HepG2 (cell line): Measurements from ENCODE around the gene SHMT1. TPM values are rescaled to one million over a fixed set of nuclear protein-coding genes. Genes with fewer than 3 reads are reported as not detected.

Source experiments
- AKAP8 ChIP-seq: sonication (generic); formaldehyde crosslinking; IDR thresholded peaks from 2 replicates; pipeline ENCODE4 v1.5.1; 2020; ENCODE audit warnings: mild to moderate bottlenecking, missing genetic modification reagents
- EZH2 ChIP-seq: conservative IDR thresholded peaks from 2 replicates; pipeline ENCODE4 v1.6.1; 2012; ENCODE audit warnings: mild to moderate bottlenecking, low read depth, low read length, moderate library complexity
- GLI4 ChIP-seq: sonication (generic); formaldehyde crosslinking; IDR thresholded peaks from 2 replicates; pipeline ENCODE4 v1.5.1; 2020; ENCODE audit warnings: missing genetic modification reagents, mild to moderate bottlenecking, moderate library complexity, borderline replicate concordance
- JUND ChIP-seq: sonication (generic); formaldehyde crosslinking; IDR thresholded peaks from 2 replicates; pipeline ENCODE4 v1.8.0; 2022; ENCODE audit warnings: mild to moderate bottlenecking, missing genetic modification reagents
- KDM6A ChIP-seq: IDR thresholded peaks from 2 replicates; pipeline ENCODE4 v1.6.1; 2016; ENCODE audit warnings: low read depth
- KLF11 ChIP-seq: IDR thresholded peaks from 2 replicates; pipeline ENCODE4 v1.6.1; 2016; ENCODE audit warnings: missing compliant biosample characterization
- KLF9 ChIP-seq: IDR thresholded peaks from 2 replicates; pipeline ENCODE4 v1.6.1; 2016; ENCODE audit warnings: low read depth
- POLR2A ChIP-seq, 2 experiments: IDR thresholded peaks; 2 replicates each; pipeline ENCODE4 v1.6.1; 2011; ENCODE audit warnings: low read depth in 2 of 2, low read length in 2 of 2, mild to moderate bottlenecking in 1 of 2, moderate library complexity in 1 of 2; ENCODE audit not compliant: insufficient read depth in 1 of 2
- SCMH1 ChIP-seq: sonication (generic); formaldehyde crosslinking; IDR thresholded peaks from 2 replicates; pipeline ENCODE4 v1.9.0; 2021; ENCODE audit warnings: missing genetic modification reagents, mild to moderate bottlenecking, borderline replicate concordance
- SP4 ChIP-seq: sonication (generic); formaldehyde crosslinking; IDR thresholded peaks from 2 replicates; pipeline ENCODE4 v1.8.1; 2023; ENCODE audit warnings: mild to moderate bottlenecking, missing genetic modification reagents
- SRSF4 ChIP-seq: fragments of 200-400 bp; formaldehyde crosslinking; IDR thresholded peaks from one replicate; pipeline ENCODE4 v1.6.1; 2018; ENCODE audit warnings: mild to moderate bottlenecking, low read depth, low read length, moderate library complexity; ENCODE audit not compliant: poor library complexity, severe bottlenecking
- TGIF2 ChIP-seq: IDR thresholded peaks from 2 replicates; pipeline ENCODE4 v1.6.1; 2016; ENCODE audit warnings: control low read depth, missing compliant biosample characterization
- ZFP90 ChIP-seq: sonication (generic); formaldehyde crosslinking; IDR thresholded peaks from 2 replicates; pipeline ENCODE4 v1.8.0; 2022; ENCODE audit warnings: missing genetic modification reagents, mild to moderate bottlenecking, inconsistent platforms, borderline replicate concordance
- ZNF121 ChIP-seq: sonication (generic); formaldehyde crosslinking; IDR thresholded peaks from 2 replicates; pipeline ENCODE4 v1.5.0; 2020; ENCODE audit warnings: mild to moderate bottlenecking, missing genetic modification reagents
- ZNF282 ChIP-seq: fragments of 450-650 bp; IDR thresholded peaks from 2 replicates; pipeline ENCODE4 v1.6.1; 2018; ENCODE audit not compliant: partially characterized antibody
- ZNF562 ChIP-seq: sonication (generic); formaldehyde crosslinking; IDR thresholded peaks from 2 replicates; pipeline ENCODE4 v1.8.0; 2022; ENCODE audit warnings: missing genetic modification reagents, borderline replicate concordance
- ZNF678 ChIP-seq: sonication (generic); formaldehyde crosslinking; IDR thresholded peaks from 2 replicates; pipeline ENCODE4 v1.4.0; 2020; ENCODE audit warnings: mild to moderate bottlenecking, missing genetic modification reagents
- ZNF761 ChIP-seq: sonication (generic); formaldehyde crosslinking; conservative IDR thresholded peaks from 2 replicates; pipeline ENCODE4 v1.4.0; 2020; ENCODE audit warnings: mild to moderate bottlenecking, missing genetic modification reagents
- polyA plus RNA-seq, 8 experiments: library from polyadenylated mRNA; depleted of rRNA in 3 of 8; stranded (reverse) in 7 of 8; unstranded in 1 of 8; fragments of >200 nt; fragmentation: Illumina TruSeq in 4 of 8; extraction: Trizol in 4 of 8; gene quantifications; 2 replicates each; pipeline versions ENCODE4 v1.2.1 to v1.2.3, GENCODE V29; 2011 to 2016; ENCODE audit warnings: low read depth in 4 of 8, missing spikeins in 1 of 8, mixed read lengths in 1 of 8; ENCODE audit not compliant: insufficient read depth in 1 of 8
- total RNA-seq, 5 experiments: library from RNA; depleted of rRNA; stranded (reverse); fragments of >200 nt; fragmentation: Illumina TruSeq; extraction: Trizol; gene quantifications; 2 replicates each; pipeline ENCODE4 v1.2.3, GENCODE V29; 2016; ENCODE audit warnings: low read depth in 1 of 5
- TF ChIP-seq, protein P1 (sequence below): sonication (generic); formaldehyde crosslinking; IDR thresholded peaks from 2 replicates; pipeline ENCODE4 v1.5.0; 2020; ENCODE audit warnings: mild to moderate bottlenecking, missing genetic modification reagents, borderline replicate concordance
- TF ChIP-seq, protein P2 (sequence below): IDR thresholded peaks from 2 replicates; pipeline ENCODE4 v1.6.1; 2016
- TF ChIP-seq, protein P3 (sequence below): IDR thresholded peaks from 2 replicates; pipeline ENCODE4 v1.6.1; 2016
- TF ChIP-seq, protein P4 (sequence below): sonication (generic); formaldehyde crosslinking; IDR thresholded peaks from 2 replicates; pipeline ENCODE4 v1.5.0; 2020; ENCODE audit warnings: missing genetic modification reagents
- TF ChIP-seq, protein P5 (sequence below): sonication (generic); formaldehyde crosslinking; IDR thresholded peaks from 2 replicates; pipeline ENCODE4 v1.4.0; 2020; ENCODE audit warnings: missing genetic modification reagents

SHMT1 gene
- total and polyA plus RNA-seq, 2 of the 13 experiments (the other 11 are each of a cell fraction or from before 2014, with no cell fraction given) = 21.3 to 48.8 TPM

DNA sequence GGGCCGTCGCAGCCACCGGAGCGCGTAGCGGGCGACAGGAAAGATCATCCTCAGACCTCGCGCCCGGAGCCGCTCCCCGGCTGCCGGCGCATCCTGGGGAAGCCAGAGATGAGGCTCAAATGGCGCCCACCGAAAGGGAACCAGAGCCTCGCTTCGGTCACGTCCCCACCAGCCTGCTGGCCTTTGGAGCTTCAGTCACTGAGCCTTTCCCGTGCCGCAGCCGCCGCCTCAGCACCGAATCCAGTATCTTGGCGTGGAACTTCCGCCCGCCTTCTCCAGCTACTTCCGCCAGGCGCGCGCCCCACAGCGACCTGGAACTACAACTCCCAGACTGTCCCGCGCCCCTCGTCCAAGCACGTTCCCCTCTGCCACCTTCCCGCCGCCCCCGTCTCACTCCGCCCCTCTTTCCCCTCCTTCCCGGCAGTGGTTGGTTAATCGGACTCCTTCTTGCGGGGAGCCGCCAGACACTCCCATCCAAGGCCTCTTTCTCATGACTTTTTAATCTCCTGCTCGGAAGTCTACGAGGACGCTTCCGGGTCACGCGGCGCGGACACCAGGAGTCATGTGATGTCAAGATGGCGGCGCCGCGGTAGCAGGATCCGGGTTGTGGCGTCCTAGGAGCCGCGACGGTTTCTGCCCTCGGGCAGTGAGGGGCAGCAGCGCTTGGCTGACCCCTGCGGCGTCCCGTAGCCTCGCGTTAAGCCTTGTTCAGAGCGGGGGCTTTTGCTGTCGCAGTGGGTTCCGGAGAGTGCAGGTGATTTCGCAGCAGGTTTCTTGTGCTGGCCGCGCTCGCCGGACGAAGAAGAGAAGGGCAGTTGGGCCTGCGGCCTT lies 48.4 kb downstream of the SHMT1 start, which contains the start of the genes SMCR8 and TOP3A (continued):
- TF ChIP-seq, protein P1, sequence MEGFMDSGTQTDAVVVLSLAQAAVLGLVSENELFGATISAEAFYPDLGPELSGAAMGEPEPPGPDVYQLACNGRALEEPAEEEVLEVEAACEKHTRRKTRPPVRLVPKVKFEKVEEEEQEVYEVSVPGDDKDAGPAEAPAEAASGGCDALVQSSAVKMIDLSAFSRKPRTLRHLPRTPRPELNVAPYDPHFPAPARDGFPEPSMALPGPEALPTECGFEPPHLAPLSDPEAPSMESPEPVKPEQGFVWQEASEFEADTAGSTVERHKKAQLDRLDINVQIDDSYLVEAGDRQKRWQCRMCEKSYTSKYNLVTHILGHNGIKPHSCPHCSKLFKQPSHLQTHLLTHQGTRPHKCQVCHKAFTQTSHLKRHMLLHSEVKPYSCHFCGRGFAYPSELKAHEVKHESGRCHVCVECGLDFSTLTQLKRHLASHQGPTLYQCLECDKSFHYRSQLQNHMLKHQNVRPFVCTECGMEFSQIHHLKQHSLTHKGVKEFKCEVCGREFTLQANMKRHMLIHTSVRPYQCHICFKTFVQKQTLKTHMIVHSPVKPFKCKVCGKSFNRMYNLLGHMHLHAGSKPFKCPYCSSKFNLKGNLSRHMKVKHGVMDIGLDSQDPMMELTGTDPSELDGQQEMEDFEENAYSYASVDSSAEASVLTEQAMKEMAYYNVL (CRISPR knock-in tag) = no peak
- TF ChIP-seq KLF11 (CRISPR knock-in tag) (no peak), ZNF761 (CRISPR knock-in tag) (no peak; the same call in 1 of the 2 replicates), ZNF282 (no peak), ZFP90 (CRISPR knock-in tag) (no peak; the same call in 1 of the 2 replicates), SRSF4 (no peak), TGIF2 (0 out of 2 replicates have a peak, but pooled peaks have one; percentile 41), SCMH1 (CRISPR knock-in tag) (no peak), JUND (no peak), KLF9 (0 out of 2 replicates have a peak, but pooled peaks have one; percentile 15), ZNF678 (CRISPR knock-in tag) (no peak; the same call in 1 of the 2 replicates), KDM6A (CRISPR knock-in tag) (no peak), EZH2 (no peak), ZNF121 (CRISPR knock-in tag) (no peak), ZNF562 (CRISPR knock-in tag) (no peak), GLI4 (CRISPR knock-in tag) (0 out of 2 replicates have a peak, but pooled peaks have one; percentile 29), SP4 (CRISPR knock-in tag) (peak; percentile 65), POLR2A (IDR thresholded peaks at IDR 0.05; ENCODE audit: insufficient read depth in 1 of 2, low read depth in 2 of 2, low read length in 2 of 2) (peak; percentile 67 to 90), AKAP8 (0 out of 2 replicates have a peak, but pooled peaks have one; percentile 23)
- TF ChIP-seq, protein P2, sequence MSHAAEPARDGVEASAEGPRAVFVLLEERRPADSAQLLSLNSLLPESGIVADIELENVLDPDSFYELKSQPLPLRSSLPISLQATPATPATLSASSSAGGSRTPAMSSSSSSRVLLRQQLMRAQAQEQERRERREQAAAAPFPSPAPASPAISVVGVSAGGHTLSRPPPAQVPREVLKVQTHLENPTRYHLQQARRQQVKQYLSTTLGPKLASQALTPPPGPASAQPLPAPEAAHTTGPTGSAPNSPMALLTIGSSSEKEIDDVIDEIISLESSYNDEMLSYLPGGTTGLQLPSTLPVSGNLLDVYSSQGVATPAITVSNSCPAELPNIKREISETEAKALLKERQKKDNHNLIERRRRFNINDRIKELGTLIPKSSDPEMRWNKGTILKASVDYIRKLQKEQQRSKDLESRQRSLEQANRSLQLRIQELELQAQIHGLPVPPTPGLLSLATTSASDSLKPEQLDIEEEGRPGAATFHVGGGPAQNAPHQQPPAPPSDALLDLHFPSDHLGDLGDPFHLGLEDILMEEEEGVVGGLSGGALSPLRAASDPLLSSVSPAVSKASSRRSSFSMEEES (CRISPR knock-in tag) = peak; percentile 98
- TF ChIP-seq, protein P3, sequence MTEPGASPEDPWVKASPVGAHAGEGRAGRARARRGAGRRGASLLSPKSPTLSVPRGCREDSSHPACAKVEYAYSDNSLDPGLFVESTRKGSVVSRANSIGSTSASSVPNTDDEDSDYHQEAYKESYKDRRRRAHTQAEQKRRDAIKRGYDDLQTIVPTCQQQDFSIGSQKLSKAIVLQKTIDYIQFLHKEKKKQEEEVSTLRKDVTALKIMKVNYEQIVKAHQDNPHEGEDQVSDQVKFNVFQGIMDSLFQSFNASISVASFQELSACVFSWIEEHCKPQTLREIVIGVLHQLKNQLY = no peak
- TF ChIP-seq, protein P4, sequence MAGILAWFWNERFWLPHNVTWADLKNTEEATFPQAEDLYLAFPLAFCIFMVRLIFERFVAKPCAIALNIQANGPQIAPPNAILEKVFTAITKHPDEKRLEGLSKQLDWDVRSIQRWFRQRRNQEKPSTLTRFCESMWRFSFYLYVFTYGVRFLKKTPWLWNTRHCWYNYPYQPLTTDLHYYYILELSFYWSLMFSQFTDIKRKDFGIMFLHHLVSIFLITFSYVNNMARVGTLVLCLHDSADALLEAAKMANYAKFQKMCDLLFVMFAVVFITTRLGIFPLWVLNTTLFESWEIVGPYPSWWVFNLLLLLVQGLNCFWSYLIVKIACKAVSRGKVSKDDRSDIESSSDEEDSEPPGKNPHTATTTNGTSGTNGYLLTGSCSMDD (CRISPR knock-in tag) = no peak
- TF ChIP-seq, protein P5, sequence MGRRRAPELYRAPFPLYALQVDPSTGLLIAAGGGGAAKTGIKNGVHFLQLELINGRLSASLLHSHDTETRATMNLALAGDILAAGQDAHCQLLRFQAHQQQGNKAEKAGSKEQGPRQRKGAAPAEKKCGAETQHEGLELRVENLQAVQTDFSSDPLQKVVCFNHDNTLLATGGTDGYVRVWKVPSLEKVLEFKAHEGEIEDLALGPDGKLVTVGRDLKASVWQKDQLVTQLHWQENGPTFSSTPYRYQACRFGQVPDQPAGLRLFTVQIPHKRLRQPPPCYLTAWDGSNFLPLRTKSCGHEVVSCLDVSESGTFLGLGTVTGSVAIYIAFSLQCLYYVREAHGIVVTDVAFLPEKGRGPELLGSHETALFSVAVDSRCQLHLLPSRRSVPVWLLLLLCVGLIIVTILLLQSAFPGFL (CRISPR knock-in tag) = no peak
